ENCODE measurements around the gene LAMB3.
A peak's percentile ranks its signal among the peaks of the same experiment; 100 is the strongest.

LAMB3 gene

GRCh38 chr1:209628618-209629299, 23.5 kb downstream of the LAMB3 start:
- POLR2A ChIA-PET = no interaction called here

GRCh38 chr1:209627732-209628196, 24.5 kb downstream of the LAMB3 start:
- H3K36me3 ChIP-seq (ENCODE audit: control insufficient read depth in 4 of 4, insufficient read depth in 4 of 4, low read length in 3 of 4) = no peaks in the 10 kb centered on the region
- CTCF ChIA-PET = interaction anchor here (0.7 to 2.4 kb wide), 10 partner anchors 9 to 52 kb away, joined by 3 to 7 read pairs (median 3); partner anchors contain the start of gene LAMB3

More at GRCh38 chr1:209628618-209629299, 23.5 kb downstream of the LAMB3 start:
- WGBS (ENCODE audit: insufficient coverage) = 93% methylated on average over 3 of the region's 7 CpGs
- Histone ChIP-seq H3K36me3 (ENCODE audit: control insufficient read depth in 4 of 4, insufficient read depth in 4 of 4, low read length in 3 of 4) (no peaks in the 10 kb centered on the region), H3K27ac (ENCODE audit: insufficient read depth in 1 of 2, low read depth in 1 of 2, low read length in 2 of 2, poor library complexity in 1 of 2, severe bottlenecking in 2 of 2) (no peak overlapping the region), H3K4me1 (ENCODE audit: control extremely low read depth in 1 of 4, control insufficient read depth in 4 of 4, insufficient read depth in 4 of 4, low read length in 3 of 4) (peaks cover 0 to 7% (median 3%) of the 10 kb centered on the region in 4 experiments), H3K9me3 (ENCODE audit: control extremely low read depth in 1 of 5, control insufficient read depth in 4 of 5, insufficient read depth in 2 of 5, low read depth in 1 of 5, low read length in 4 of 5) (no peaks in the 10 kb centered on the region), H3K4me3 (ENCODE audit: control insufficient read depth in 1 of 7, extremely low read depth in 1 of 7, insufficient read depth in 4 of 7, low read depth in 2 of 7, low read length in 6 of 7) (no peak overlapping the region), H3K27me3 (replicated peaks in 2 of 5; ENCODE audit: control insufficient read depth in 4 of 5, insufficient read depth in 5 of 5, low read length in 4 of 5) (peaks cover 0 to 17% (median 10%) of the 10 kb centered on the region in 5 experiments)
- CTCF ChIA-PET = interaction anchor here (1.0 to 4.2 kb wide), 9 partner anchors 14 to 62 kb away, joined by 5 to 16 read pairs (median 7); no protein-coding TSS in a partner anchor
- no peak for DNase-seq

GRCh38 chr1:209627027-209627731, 25.0 kb downstream of the LAMB3 start:
- H3K9me3 ChIP-seq (ENCODE audit: control extremely low read depth in 1 of 5, control insufficient read depth in 4 of 5, insufficient read depth in 2 of 5, low read depth in 1 of 5, low read length in 4 of 5) = no peaks in the 10 kb centered on the region

More at GRCh38 chr1:209627732-209628196, 24.5 kb downstream of the LAMB3 start:
- H3K4me3 ChIP-seq (ENCODE audit: control insufficient read depth in 1 of 7, extremely low read depth in 1 of 7, insufficient read depth in 4 of 7, low read depth in 2 of 7, low read length in 6 of 7) = no peak overlapping the region
- POLR2A ChIA-PET = no interaction called here
- H3K4me1 ChIP-seq (ENCODE audit: control extremely low read depth in 1 of 4, control insufficient read depth in 4 of 4, insufficient read depth in 4 of 4, low read length in 3 of 4) = peaks cover 0 to 7% (median 3%) of the 10 kb centered on the region in 4 experiments
- no peak overlapping the region for H3K27ac ChIP-seq (ENCODE audit: insufficient read depth in 1 of 2, low read depth in 1 of 2, low read length in 2 of 2, poor library complexity in 1 of 2, severe bottlenecking in 2 of 2)
- H3K27me3 ChIP-seq (replicated peaks in 2 of 5; ENCODE audit: control insufficient read depth in 4 of 5, insufficient read depth in 5 of 5, low read length in 4 of 5) = peaks cover 0 to 16% (median 8%) of the 10 kb centered on the region in 5 experiments
- DNase-seq = peak; percentile 77 to 86 (median 83)
- WGBS (ENCODE audit: insufficient coverage) = 41% methylated on average over 15 of the region's 16 CpGs
- H3K9me3 ChIP-seq (ENCODE audit: control extremely low read depth in 1 of 5, control insufficient read depth in 4 of 5, insufficient read depth in 2 of 5, low read depth in 1 of 5, low read length in 4 of 5) = no peaks in the 10 kb centered on the region

GRCh38 chr1:209626346-209627026, 25.7 kb downstream of the LAMB3 start:
- H3K27me3 ChIP-seq (replicated peaks in 2 of 5; ENCODE audit: control insufficient read depth in 4 of 5, insufficient read depth in 5 of 5, low read length in 4 of 5) = peaks cover 0 to 10% (median 6%) of the 10 kb centered on the region in 5 experiments
- no peak for DNase-seq
- no peaks in the 10 kb centered on the region for H3K9me3 ChIP-seq (ENCODE audit: control extremely low read depth in 1 of 5, control insufficient read depth in 4 of 5, insufficient read depth in 2 of 5, low read depth in 1 of 5, low read length in 4 of 5)
- H3K4me1 ChIP-seq (ENCODE audit: control extremely low read depth in 1 of 4, control insufficient read depth in 4 of 4, insufficient read depth in 4 of 4, low read length in 3 of 4) = peaks cover 0 to 8% (median 3%) of the 10 kb centered on the region in 4 experiments
- H3K4me3 ChIP-seq (ENCODE audit: control insufficient read depth in 1 of 7, extremely low read depth in 1 of 7, insufficient read depth in 4 of 7, low read depth in 2 of 7, low read length in 6 of 7) = no peak overlapping the region
- no peak overlapping the region for H3K27ac ChIP-seq (ENCODE audit: insufficient read depth in 1 of 2, low read depth in 1 of 2, low read length in 2 of 2, poor library complexity in 1 of 2, severe bottlenecking in 2 of 2)
- H3K36me3 ChIP-seq (ENCODE audit: control insufficient read depth in 4 of 4, insufficient read depth in 4 of 4, low read length in 3 of 4) = no peaks in the 10 kb centered on the region
- ChIA-PET CTCF (interaction anchor here (1.3 to 1.8 kb wide), 3 partner anchors 9 to 46 kb away, joined by 3 to 7 read pairs (median 5); no protein-coding TSS in a partner anchor), POLR2A (no interaction called here)
- 95% methylated on average over 17 of the region's 19 CpGs for WGBS (ENCODE audit: insufficient coverage)

More at GRCh38 chr1:209627027-209627731, 25.0 kb downstream of the LAMB3 start:
- H3K4me3 ChIP-seq (ENCODE audit: control insufficient read depth in 1 of 7, extremely low read depth in 1 of 7, insufficient read depth in 4 of 7, low read depth in 2 of 7, low read length in 6 of 7) = no peak overlapping the region
- H3K4me1 ChIP-seq (ENCODE audit: control extremely low read depth in 1 of 4, control insufficient read depth in 4 of 4, insufficient read depth in 4 of 4, low read length in 3 of 4) = peaks cover 0 to 7% (median 3%) of the 10 kb centered on the region in 4 experiments
- DNase-seq = peak in 2 of 3 donors; percentile 58 to 67
- H3K27me3 ChIP-seq (replicated peaks in 2 of 5; ENCODE audit: control insufficient read depth in 4 of 5, insufficient read depth in 5 of 5, low read length in 4 of 5) = peaks cover 0 to 12% (median 6%) of the 10 kb centered on the region in 5 experiments
- ChIA-PET POLR2A (no interaction called here), CTCF (interaction anchor here (0.7 to 2.4 kb wide), 10 partner anchors 8 to 51 kb away, joined by 3 to 7 read pairs (median 3); partner anchors contain the start of gene LAMB3)
- WGBS (ENCODE audit: insufficient coverage) = 40% methylated on average over 15 of the region's 16 CpGs
- no peaks in the 10 kb centered on the region for H3K36me3 ChIP-seq (ENCODE audit: control insufficient read depth in 4 of 4, insufficient read depth in 4 of 4, low read length in 3 of 4)
- H3K27ac ChIP-seq (ENCODE audit: insufficient read depth in 1 of 2, low read depth in 1 of 2, low read length in 2 of 2, poor library complexity in 1 of 2, severe bottlenecking in 2 of 2) = no peak overlapping the region

GRCh38 chr1:209625791-209626285, 26.4 kb downstream of the LAMB3 start:
- POLR2A ChIA-PET = no interaction called here
- H3K36me3 ChIP-seq (ENCODE audit: control insufficient read depth in 4 of 4, insufficient read depth in 4 of 4, low read length in 3 of 4) = no peaks in the 10 kb centered on the region
- H3K9me3 ChIP-seq (ENCODE audit: control extremely low read depth in 1 of 5, control insufficient read depth in 4 of 5, insufficient read depth in 2 of 5, low read depth in 1 of 5, low read length in 4 of 5) = no peaks in the 10 kb centered on the region
- H3K4me3 ChIP-seq (ENCODE audit: control insufficient read depth in 1 of 7, extremely low read depth in 1 of 7, insufficient read depth in 4 of 7, low read depth in 2 of 7, low read length in 6 of 7) = no peak overlapping the region
- no peak overlapping the region for H3K27ac ChIP-seq (ENCODE audit: insufficient read depth in 1 of 2, low read depth in 1 of 2, low read length in 2 of 2, poor library complexity in 1 of 2, severe bottlenecking in 2 of 2)
- peaks cover 0 to 11% (median 3%) of the 10 kb centered on the region in 4 experiments for H3K4me1 ChIP-seq (ENCODE audit: control extremely low read depth in 1 of 4, control insufficient read depth in 4 of 4, insufficient read depth in 4 of 4, low read length in 3 of 4)
- WGBS (ENCODE audit: insufficient coverage) = 95% methylated on average over 14 of the region's 18 CpGs
- DNase-seq = peak in 1 of 3 donors; percentile 3
- peaks cover 0 to 9% (median 6%) of the 10 kb centered on the region in 5 experiments for H3K27me3 ChIP-seq (replicated peaks in 2 of 5; ENCODE audit: control insufficient read depth in 4 of 5, insufficient read depth in 5 of 5, low read length in 4 of 5)
- CTCF ChIA-PET = no interaction called here

- Histone ChIP-seq H3K27ac (ENCODE audit: insufficient read depth in 1 of 2, low read depth in 1 of 2, low read length in 2 of 2, poor library complexity in 1 of 2, severe bottlenecking in 2 of 2) (no peak overlapping the region), H3K4me1 (ENCODE audit: control extremely low read depth in 1 of 4, control insufficient read depth in 4 of 4, insufficient read depth in 4 of 4, low read length in 3 of 4) (peaks cover 0 to 11% (median 3%) of the 10 kb centered on the region in 4 experiments), H3K4me3 (ENCODE audit: control insufficient read depth in 1 of 7, extremely low read depth in 1 of 7, insufficient read depth in 4 of 7, low read depth in 2 of 7, low read length in 6 of 7) (no peak overlapping the region), H3K36me3 (ENCODE audit: control insufficient read depth in 4 of 4, insufficient read depth in 4 of 4, low read length in 3 of 4) (no peaks in the 10 kb centered on the region), H3K27me3 (replicated peaks in 2 of 5; ENCODE audit: control insufficient read depth in 4 of 5, insufficient read depth in 5 of 5, low read length in 4 of 5) (peaks cover 0 to 7% (median 5%) of the 10 kb centered on the region in 5 experiments), H3K9me3 (ENCODE audit: control extremely low read depth in 1 of 5, control insufficient read depth in 4 of 5, insufficient read depth in 2 of 5, low read depth in 1 of 5, low read length in 4 of 5) (no peaks in the 10 kb centered on the region)
- peak in 1 of 3 donors; percentile 3 for DNase-seq
- 98% methylated on average over 9 of the region's 15 CpGs for WGBS (ENCODE audit: insufficient coverage)
- CTCF ChIA-PET = interaction anchor here (1.0 to 1.9 kb wide), 8 partner anchors 12 to 73 kb away, joined by 3 to 7 read pairs (median 4); partner anchors contain the start of gene G0S2
- POLR2A ChIA-PET = interaction anchor here (0.7 kb wide), 1 partner anchor 10 kb away, joined by 3 read pairs; no protein-coding TSS in a partner anchor
These were observed 27.4 kb downstream of the LAMB3 start for GRCh38 chr1:209624558-209625549.
